ENCODE measurements around the gene TRIM47. TPM values are rescaled to one million over a fixed set of nuclear protein-coding genes. Genes with fewer than 3 reads are reported as not detected.

Gene TRIM47
- total RNA-seq, 1 experiment from 2014 or later: 48.3 TPM

DNA sequence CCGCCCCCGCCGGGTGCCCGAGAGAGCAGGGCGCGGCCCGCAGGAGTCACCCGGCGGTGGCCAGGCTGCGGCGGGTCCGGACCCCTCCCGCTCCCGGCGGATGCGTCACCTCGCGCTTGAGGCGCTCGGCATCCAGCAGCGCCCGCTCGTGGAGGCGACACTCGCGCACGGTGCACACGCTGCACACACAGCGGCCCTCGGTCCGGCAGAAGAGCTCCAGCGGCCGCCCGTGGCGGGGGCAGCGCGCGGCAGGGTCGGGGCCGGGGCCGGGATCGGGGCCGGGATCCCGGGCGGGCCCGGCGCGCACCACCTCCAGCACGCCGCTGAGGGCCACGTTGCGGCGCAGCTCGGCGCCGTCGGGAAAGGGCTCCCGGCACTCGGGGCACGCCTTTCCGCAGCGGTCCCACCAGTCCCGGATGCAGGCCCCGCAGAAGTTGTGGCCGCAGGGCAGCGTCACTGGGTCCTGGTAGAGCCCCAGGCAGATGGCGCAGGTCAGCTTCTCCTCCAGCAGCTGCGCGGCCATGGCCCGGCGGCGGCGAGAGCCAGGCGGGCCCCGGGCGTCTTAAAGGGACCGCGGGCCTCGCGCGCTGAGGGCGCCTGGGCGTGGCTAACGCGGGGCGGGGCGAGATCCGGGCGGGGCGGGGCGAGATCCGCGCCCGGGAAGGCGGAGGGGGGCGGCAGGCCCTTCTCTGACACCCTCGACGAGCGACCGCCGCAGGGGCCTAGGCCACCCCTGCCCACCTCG, 18.2 kb upstream of the TRIM47 start, which contains the start of gene TRIM65:
Gene TRIM65, minus strand, starts transcription at position 537 of the 745 bp plus-strand sequence. Its CDS starts 14 bp downstream, at position 523.
- no peak for TF ChIP-seq EZH2 (IDR thresholded peaks at IDR 0.05; ENCODE audit: low read depth)
- TF ChIP-seq, protein P1, sequence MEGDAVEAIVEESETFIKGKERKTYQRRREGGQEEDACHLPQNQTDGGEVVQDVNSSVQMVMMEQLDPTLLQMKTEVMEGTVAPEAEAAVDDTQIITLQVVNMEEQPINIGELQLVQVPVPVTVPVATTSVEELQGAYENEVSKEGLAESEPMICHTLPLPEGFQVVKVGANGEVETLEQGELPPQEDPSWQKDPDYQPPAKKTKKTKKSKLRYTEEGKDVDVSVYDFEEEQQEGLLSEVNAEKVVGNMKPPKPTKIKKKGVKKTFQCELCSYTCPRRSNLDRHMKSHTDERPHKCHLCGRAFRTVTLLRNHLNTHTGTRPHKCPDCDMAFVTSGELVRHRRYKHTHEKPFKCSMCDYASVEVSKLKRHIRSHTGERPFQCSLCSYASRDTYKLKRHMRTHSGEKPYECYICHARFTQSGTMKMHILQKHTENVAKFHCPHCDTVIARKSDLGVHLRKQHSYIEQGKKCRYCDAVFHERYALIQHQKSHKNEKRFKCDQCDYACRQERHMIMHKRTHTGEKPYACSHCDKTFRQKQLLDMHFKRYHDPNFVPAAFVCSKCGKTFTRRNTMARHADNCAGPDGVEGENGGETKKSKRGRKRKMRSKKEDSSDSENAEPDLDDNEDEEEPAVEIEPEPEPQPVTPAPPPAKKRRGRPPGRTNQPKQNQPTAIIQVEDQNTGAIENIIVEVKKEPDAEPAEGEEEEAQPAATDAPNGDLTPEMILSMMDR (conservative IDR thresholded peaks at IDR 0.05): no peak
- intact Hi-C loops (cut with micrococcal nuclease; ENCODE audit: unreplicated experiment): loop anchor here (1.0 kb wide), 2 partner anchors 41 to 52 kb away; partner anchors contain the start of genes UNC13D and WBP2
- peak within 1 kb of the TSS; percentile 33 for H3K27ac ChIP-seq
- no peaks in the 10 kb centered on the region for H3K9me2 ChIP-seq (ENCODE audit: insufficient read depth)
- H3K79me2 ChIP-seq (ENCODE audit: low read depth): peaks cover 19% of the 10 kb centered on the region
- H3K4me1 ChIP-seq (replicated peaks; ENCODE audit: insufficient read depth): 0 out of 2 replicates have a peak, but pooled peaks cover 4% of the 10 kb centered on the region
- no peaks in the 10 kb centered on the region for H4K20me1 ChIP-seq (ENCODE audit: insufficient read depth)
- H3K27me3 ChIP-seq (ENCODE audit: insufficient read depth, low read depth): no peaks in the 10 kb centered on the region
- no TSS peak for BruUV-seq (replicated peaks)
- peak within 1 kb of the TSS; percentile 83 for H3K4me2 ChIP-seq
- POLR2A ChIA-PET (ENCODE audit: unreplicated experiment): interaction anchor here (0.7 to 1.6 kb wide), 3 partner anchors 52 to 117 kb away, joined by 3 to 12 read pairs (median 10); no protein-coding TSS in a partner anchor
- peak within 1 kb of the TSS; percentile 77 for H3K4me3 ChIP-seq
- peak within 1 kb of the TSS; percentile 73 for H2AFZ ChIP-seq
- H3F3A ChIP-seq (ENCODE audit: insufficient read depth, low read depth): peaks cover 18% of the 10 kb centered on the region; the same call in 1 of the 2 replicates
- H3K36me3 ChIP-seq (ENCODE audit: low read depth): peaks cover 5% of the 10 kb centered on the region; the same call in 1 of the 2 replicates
- CTCF ChIA-PET: interaction anchor here (0.5 to 0.9 kb wide), 5 partner anchors 18 to 204 kb away, joined by 3 to 11 read pairs (median 4); partner anchors contain the start of gene TRIM47
- peak; percentile 59 to 77 for DNase-seq
- no peaks in the 10 kb centered on the region for H3K9me3 ChIP-seq (ENCODE audit: insufficient read depth, low read depth)

DNA sequence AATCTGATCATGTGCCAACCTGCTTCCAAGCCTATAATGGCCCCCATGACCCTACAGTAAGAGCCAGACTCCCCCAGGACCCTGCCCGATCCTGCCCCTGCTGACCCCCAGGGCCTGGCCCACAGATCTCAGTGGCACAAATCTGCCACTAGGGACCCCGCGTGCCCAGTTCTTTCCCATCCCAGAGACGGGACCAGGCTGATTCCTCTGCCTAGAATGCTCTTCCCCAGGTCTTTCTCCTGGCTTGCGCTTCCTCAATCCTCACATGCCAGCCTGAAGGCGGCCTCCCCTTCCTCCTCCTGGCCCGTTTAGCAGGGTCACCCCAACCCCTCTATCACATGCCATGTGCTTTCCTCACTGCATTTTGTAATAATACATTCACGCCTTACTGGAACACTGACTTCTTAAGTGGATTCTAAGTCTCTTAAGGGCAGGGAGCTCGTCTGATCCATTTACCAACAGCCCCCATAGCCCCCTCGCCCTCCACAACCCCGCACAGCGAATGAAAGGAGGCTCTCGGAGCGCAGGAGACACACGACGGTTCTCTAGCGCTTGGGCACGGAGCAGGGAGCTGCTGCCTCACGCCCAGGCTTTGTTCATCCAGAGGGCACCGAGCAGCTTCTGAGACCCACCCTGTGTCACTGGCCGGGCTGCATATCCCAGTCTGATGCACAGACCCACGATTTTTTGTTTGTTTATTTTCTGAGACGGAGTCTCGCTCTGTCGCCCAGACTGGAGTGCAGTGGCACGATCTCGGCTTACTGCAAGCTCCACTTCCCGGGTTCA, 17.2 kb upstream of the TRIM47 start:
- BruUV-seq (replicated peaks): TSS peak; percentile 25
- CTCF ChIA-PET: no interaction called here
- H4K20me1 ChIP-seq (ENCODE audit: insufficient read depth): no peaks in the 10 kb centered on the region
- H2AFZ ChIP-seq: peak overlapping the region; percentile 73
- H3K4me1 ChIP-seq (replicated peaks; ENCODE audit: insufficient read depth): 0 out of 2 replicates have a peak, but pooled peaks cover 4% of the 10 kb centered on the region
- POLR2A ChIA-PET (ENCODE audit: unreplicated experiment): interaction anchor here (0.5 to 1.6 kb wide), 5 partner anchors 16 to 116 kb away, joined by 3 to 12 read pairs (median 5); partner anchors contain the start of gene TRIM47
- H3K4me3 ChIP-seq: peak overlapping the region; percentile 77
- intact Hi-C loops (cut with micrococcal nuclease; ENCODE audit: unreplicated experiment): loop anchor here (1.0 to 2.0 kb wide), 3 partner anchors 40 to 131 kb away; partner anchors contain the start of genes GALK1, UNC13D and WBP2
- H3K4me2 ChIP-seq: peak overlapping the region; percentile 83
- no peaks in the 10 kb centered on the region for H3K36me3 ChIP-seq (ENCODE audit: low read depth)
- H3K27me3 ChIP-seq (ENCODE audit: insufficient read depth, low read depth): no peaks in the 10 kb centered on the region
- H3K27ac ChIP-seq: peak overlapping the region; percentile 33
- TF ChIP-seq EZH2 (IDR thresholded peaks at IDR 0.05; ENCODE audit: low read depth): no peak
- TF ChIP-seq, protein P1 (conservative IDR thresholded peaks at IDR 0.05): peak; percentile 41; the same call in 1 of the 2 replicates
- H3F3A ChIP-seq (ENCODE audit: insufficient read depth, low read depth): peaks cover 19% of the 10 kb centered on the region; the same call in 1 of the 2 replicates
- no peaks in the 10 kb centered on the region for H3K9me2 ChIP-seq (ENCODE audit: insufficient read depth)
- H3K9me3 ChIP-seq (ENCODE audit: insufficient read depth, low read depth): no peaks in the 10 kb centered on the region
- peak in 1 of 2 experiments; percentile 15 for DNase-seq
- peaks cover 19% of the 10 kb centered on the region for H3K79me2 ChIP-seq (ENCODE audit: low read depth)
